GM10248 (cell line): Measurements from ENCODE around the gene KCTD3.

Experiments used
- CTCF ChIA-PET: fragments of 300-600 bp; sonication (Branson Sonifier 250); formaldehyde crosslinking; extraction: SDS; loops from one replicate; lab custom pipeline; 2021; ENCODE audit warnings: antibody characterized with exemption; lab: Yijun Ruan, JAX
- POLR2A ChIA-PET: fragments of 350-650 bp; sonication (Branson Sonifier 250); formaldehyde crosslinking; extraction: SDS; loops from one replicate; lab custom pipeline; 2020; ENCODE audit warnings: antibody characterized with exemption; lab: Yijun Ruan, JAX
- DNase-seq: peaks from one replicate; pipeline ENCODE4 v3.0.0; 2012; ENCODE audit errors: extremely low spot score
- CTCF ChIP-seq: IDR thresholded peaks from 2 replicates; pipeline ENCODE4 v1.5.1; 2012; ENCODE audit warnings: mild to moderate bottlenecking, low read depth; ENCODE audit errors: extremely low read depth, missing control alignments, control extremely low read depth

The KCTD3 gene

GRCh38 chr1:215566556-215567490 is at the start of gene KCTD3:
Gene KCTD3 (plus strand): TSS chr1:215567304. CDS start chr1:215567686, 382 bp downstream.
- no peak for TF ChIP-seq CTCF
- POLR2A ChIA-PET: no interaction called here
- no peak for DNase-seq
- CTCF ChIA-PET: interaction anchor here (1.3 to 1.9 kb wide), 4 partner anchors 10 to 40 kb away, joined by 5 to 8 read pairs (median 6); no protein-coding TSS in a partner anchor

GRCh38 chr1:215517441-215517891 is 49.6 kb upstream of the KCTD3 start:
- ChIA-PET CTCF (no interaction called here), POLR2A (no interaction called here)
- no peak for DNase-seq
- no peak for TF ChIP-seq CTCF

GRCh38 chr1:215518594-215518993 is 48.5 kb upstream of the KCTD3 start:
- POLR2A ChIA-PET: no interaction called here
- DNase-seq: no peak

GRCh38 chr1:215521279-215521678 is 45.8 kb upstream of the KCTD3 start:
- no peak for TF ChIP-seq CTCF
- no peak for DNase-seq
- POLR2A ChIA-PET: interaction anchor here (0.6 kb wide), 1 partner anchor 954 kb away, joined by 3 read pairs; no protein-coding TSS in a partner anchor

More at GRCh38 chr1:215518594-215518993, 48.5 kb upstream of the KCTD3 start:
- no peak for TF ChIP-seq CTCF
- CTCF ChIA-PET: no interaction called here

GRCh38 chr1:215523128-215523861 is 43.8 kb upstream of the KCTD3 start:
- no peak for TF ChIP-seq CTCF
- no peak for DNase-seq
- CTCF ChIA-PET: interaction anchor here (0.7 to 5.8 kb wide), 5 partner anchors 12 to 1193 kb away, joined by 3 to 69 read pairs (median 3); no protein-coding TSS in a partner anchor
- POLR2A ChIA-PET: no interaction called here

More at GRCh38 chr1:215521279-215521678, 45.8 kb upstream of the KCTD3 start:
- CTCF ChIA-PET: no interaction called here

- TF ChIP-seq CTCF: no peak
- no peak for DNase-seq
- CTCF ChIA-PET: interaction anchor here (0.7 to 5.8 kb wide), 7 partner anchors 13 to 1262 kb away, joined by 3 to 69 read pairs (median 4); no protein-coding TSS in a partner anchor
- POLR2A ChIA-PET: no interaction called here
These were observed 43.2 kb upstream of the KCTD3 start for GRCh38 chr1:215523906-215524305.
